GM04503 (cell line): ENCODE measurements around the gene VPS39.

Source experiments
- DNase-seq: peaks from one replicate; pipeline ENCODE4 v3.0.0-alpha.2; 2012; ENCODE audit warnings: low read depth

The VPS39 gene

GRCh38 chr15:42201801-42202200, 6.3 kb downstream of the VPS39 start:
- DNase-seq: no peak

- DNase-seq: no peak
Observed at GRCh38 chr15:42199126-42199525, 9.0 kb downstream of the VPS39 start.

- no peak for DNase-seq
Observed at GRCh38 chr15:42198516-42198915, 9.6 kb downstream of the VPS39 start.

DNA sequence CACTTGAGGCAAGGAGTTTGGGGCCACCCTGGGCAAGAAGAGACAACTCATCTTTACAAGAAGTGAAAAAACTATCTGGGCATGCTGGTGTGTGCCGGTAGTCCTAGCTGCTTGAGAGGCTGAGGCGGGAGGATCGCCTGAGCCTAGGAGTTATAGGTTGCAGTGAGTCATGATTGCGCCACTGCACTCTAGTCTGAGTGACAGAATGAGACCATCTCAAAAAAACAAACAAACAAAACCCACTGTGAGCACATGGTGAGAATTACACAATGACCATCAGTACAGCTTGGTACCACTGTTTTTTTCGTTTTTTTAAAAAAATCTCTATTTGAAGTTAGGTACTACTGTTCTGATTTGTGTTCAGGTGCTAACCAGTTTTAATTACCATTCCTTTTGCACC, 13.6 kb downstream of the VPS39 start:
- DNase-seq: no peak

DNA sequence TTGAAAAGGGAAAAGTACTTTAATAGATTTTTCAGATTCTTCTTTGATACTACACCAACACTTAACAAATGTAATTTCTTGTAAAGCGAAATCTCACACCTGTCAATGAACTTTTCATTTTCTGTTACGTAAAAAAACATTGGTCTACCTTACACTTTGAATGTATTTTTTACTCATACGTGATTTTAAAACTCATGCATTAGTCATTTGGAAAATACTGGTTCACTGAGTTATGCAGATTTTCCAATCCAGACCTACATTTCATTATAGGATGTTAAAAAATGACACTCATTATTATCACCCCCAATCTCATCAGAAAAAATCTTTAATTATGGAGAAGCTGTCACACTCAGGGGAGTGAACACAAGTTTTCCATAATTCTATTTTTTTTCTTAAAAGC, 14.7 kb downstream of the VPS39 start:
- DNase-seq: no peak

GRCh38 chr15:42191610-42192346, 16.3 kb downstream of the VPS39 start:
- no peak for DNase-seq

DNA sequence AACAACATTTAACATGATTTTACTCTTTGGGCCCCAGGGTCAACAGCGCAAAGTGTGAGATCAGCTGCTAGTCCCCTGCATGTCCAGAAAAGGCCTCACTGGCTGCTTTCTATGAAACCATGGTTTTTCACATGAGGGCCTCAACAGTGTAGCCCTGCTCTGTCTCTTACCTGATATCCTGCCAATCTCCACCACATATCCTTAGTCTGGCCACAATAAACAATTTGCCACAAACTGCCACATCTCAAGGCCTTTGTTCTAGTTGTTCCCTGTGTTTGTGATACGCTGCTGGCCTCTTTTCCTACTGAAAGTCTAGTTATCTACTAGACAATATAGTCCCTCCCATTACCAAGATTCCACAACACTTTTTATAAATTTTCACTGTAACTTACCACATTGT, 17.7 kb downstream of the VPS39 start:
- no peak for DNase-seq

- DNase-seq: no peak
Observed at GRCh38 chr15:42185801-42186200, 22.3 kb downstream of the VPS39 start.

DNA sequence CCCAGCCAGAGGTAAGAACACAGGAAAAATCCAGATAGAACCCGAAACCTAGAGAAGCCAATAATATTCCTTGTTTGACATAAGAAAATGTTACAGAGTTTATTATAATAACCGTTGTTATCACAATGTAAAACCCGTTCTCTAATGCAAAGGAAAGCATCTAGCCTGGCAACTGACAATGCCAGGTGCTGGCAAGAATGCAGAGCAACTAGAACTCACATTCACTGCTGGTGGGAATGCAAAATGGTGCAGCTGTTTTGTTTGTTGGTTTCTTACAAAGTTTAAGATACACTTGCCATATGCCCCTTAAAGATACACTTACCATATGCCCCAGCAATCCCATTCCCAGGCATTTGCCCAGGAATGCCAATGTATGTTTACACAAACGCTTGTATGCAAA, 23.4 kb downstream of the VPS39 start:
- no peak for DNase-seq

DNA sequence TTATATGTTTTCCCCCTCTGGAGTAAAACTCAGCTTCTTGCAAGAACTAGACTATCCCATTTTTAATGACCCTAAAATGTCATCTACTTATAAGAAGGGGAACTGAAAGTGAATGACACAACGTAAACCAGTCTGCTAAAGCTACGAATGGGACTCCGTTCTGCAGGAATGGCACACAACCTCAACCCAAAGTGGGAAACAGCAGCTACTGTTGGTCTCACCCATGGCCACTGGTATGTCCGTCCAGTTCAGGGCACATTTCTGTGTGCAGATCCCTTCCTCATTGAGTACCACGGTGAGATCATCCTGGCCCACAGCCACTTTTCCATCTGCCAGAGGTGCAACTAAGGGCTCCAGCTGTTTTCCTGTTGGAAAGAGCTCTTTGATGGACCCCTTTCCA, 23.8 kb downstream of the VPS39 start:
- no peak for DNase-seq

DNA sequence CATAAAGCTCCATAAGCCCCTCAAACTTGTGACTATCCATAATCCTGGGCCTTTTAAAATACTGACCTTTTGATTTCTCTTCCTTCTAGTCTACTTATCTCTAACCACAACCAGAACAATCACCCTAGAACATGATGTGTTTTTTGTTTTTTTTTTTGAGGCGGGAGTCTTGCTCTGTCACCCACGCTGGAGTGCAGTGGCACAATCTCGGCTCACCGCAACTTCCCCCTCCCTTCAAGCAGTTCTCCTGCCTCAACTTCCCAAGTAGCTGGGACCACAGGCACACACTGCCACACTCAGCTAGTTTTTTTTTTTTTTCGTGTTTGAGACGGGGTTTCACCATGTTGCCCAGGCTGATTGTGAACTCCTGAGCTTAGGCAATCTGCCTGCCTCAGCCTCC, 25.1 kb downstream of the VPS39 start:
- no peak for DNase-seq

GRCh38 chr15:42182328-42182886, 25.7 kb downstream of the VPS39 start:
- DNase-seq: no peak

GRCh38 chr15:42178056-42178455, 30.0 kb downstream of the VPS39 start:
- DNase-seq: no peak

DNA sequence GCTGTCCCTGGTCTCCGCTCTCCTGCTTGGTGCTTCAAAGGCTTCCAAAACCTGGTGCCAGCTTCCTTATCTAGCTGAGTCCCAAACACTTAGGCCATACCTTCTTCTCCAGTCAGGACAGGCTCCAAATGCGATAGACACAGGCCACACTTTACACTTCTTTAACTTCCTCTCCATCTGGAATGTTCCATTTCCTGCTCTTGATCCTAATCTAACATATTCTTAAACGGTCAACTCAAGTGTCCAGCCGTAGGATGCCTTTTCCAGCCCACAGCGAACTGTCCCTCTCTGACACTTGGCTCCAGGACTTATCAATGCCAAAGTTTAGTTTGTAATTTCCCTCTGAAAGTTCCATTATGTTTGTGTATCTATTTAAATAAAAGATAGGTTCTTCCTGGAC, 32.4 kb downstream of the VPS39 start:
- no peak for DNase-seq

GRCh38 chr15:42172475-42172874, 35.6 kb downstream of the VPS39 start:
- DNase-seq: no peak

DNA sequence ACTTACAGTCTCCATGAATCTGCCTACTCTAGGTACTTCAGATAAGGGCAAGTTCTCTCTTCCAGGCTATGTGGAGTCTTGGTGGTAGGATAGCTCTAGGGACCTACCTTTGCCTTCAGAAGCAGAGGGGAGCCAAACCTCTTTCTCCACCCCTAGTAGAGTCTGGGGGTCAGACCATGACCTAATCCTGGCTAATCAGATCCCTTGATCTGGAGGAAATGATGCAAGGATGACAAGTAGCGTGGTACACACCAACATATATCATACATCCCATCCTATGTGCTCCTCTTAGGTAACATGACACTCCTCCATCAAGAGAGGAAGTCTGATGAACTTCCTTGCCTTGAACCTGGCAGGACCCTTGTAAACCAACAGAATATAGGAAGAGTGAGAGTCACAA, 36.3 kb downstream of the VPS39 start:
- no peak for DNase-seq

- DNase-seq: no peak
Observed at GRCh38 chr15:42171122-42171521, 37.0 kb downstream of the VPS39 start.

GRCh38 chr15:42166225-42166940, 41.7 kb downstream of the VPS39 start:
- DNase-seq: no peak

- peak; percentile 8 for DNase-seq
Observed at GRCh38 chr15:42165106-42165505, 43.0 kb downstream of the VPS39 start.

DNA sequence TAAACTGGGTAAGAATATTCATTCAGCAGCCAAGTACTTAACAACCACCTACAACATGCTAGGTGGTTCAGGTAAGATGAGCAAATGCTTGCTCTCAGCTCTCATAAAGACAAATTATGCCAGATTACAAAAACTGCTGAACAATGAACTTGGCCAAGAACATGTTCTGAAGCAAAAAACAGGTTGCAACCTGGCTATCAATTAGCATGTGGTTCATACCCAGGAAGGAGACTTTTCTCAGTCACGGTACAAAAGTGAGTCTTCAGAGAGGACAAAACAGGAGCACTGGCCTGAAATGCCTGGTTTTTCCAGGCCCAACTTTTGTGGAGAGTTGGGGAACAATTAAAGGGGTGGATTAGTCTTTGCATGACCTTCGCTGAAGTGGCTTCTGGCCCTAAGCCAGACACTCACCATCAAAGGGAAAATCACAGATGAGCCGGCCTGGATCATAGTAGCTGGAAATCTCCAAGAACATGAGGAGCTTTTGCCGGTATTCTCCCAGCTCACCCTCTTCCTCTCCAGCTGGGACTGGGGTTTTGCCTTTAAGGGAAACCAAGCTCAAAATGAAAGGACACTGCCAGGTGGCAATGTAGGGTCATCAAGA, 44.1 kb downstream of the VPS39 start:
- DNase-seq: no peak

DNA sequence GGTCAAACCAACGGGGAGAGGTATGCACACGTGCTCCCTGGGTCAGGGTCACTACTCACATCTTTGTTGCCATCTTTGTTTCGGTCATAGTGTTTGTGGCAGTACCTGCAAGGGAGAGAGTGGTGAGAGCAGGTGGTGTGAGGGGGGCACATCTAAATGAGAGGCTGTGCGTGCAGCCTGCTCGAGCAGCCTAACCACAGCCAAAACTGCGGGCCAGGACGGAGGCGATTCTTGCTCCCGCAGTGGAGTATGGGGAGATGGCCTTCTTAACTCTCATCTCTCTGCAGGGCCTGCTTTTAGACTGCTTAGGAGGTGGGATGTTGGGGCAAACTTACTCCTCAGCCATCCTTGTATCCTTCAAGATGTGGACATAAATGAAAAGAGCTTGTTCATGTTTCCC, 44.8 kb downstream of the VPS39 start:
- no peak for DNase-seq

- DNase-seq: no peak
Observed at GRCh38 chr15:42160136-42160535, 48.0 kb downstream of the VPS39 start.

DNA sequence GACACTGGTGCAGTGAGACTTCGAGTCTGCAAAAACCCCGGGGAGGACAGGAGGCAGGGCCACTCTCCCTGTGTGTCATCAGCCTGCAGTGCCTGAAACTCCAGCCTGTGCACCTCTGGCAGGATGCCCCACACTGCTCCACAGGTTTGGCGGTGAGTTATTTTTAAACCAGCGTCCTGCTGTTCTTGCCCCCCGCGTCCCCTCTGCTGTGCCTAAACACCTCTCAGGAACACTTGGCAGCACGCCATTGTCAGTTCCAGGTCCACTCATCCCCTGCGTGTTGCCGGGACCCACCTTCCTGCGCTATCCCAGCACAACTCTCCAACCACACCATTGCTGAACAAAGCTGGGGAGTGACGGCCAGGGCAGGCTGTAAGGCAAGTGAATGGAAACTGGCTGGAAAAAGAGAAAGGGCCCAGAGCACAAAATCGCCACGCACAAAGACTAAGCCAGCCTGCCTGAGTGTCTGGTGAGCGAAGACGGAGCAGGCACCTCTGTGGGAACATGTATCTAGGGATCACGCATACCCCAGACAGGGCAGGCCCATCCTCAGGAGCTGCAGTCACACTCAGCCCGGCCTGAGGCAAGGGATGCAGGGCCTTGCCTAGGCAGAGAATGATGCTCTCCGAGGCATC, 48.6 kb downstream of the VPS39 start:
- DNase-seq: no peak
